Fibroblast of pulmonary artery (primary cell): ENCODE measurements around the gene SLC66A2.

Experiments used
- DNase-seq: peaks from one replicate; pipeline ENCODE4 v3.0.0-alpha.2; 2010; ENCODE audit warnings: low read depth
- H3K4me3 ChIP-seq: replicated peaks from 2 replicates; pipeline ENCODE4 v1.5.1; 2011; ENCODE audit warnings: low read depth, mild to moderate bottlenecking, control low read depth, low read length, moderate library complexity
- TF ChIP-seq, protein P1 (sequence below): IDR thresholded peaks from 2 replicates; pipeline ENCODE4 v1.5.1; 2011; ENCODE audit warnings: mild to moderate bottlenecking, control low read depth, low read length, inconsistent platforms; ENCODE audit errors: missing control alignments

Gene SLC66A2

GRCh38 chr18:79871026-79871390 lies 80.4 kb downstream of the SLC66A2 start:
- TF ChIP-seq, protein P1, sequence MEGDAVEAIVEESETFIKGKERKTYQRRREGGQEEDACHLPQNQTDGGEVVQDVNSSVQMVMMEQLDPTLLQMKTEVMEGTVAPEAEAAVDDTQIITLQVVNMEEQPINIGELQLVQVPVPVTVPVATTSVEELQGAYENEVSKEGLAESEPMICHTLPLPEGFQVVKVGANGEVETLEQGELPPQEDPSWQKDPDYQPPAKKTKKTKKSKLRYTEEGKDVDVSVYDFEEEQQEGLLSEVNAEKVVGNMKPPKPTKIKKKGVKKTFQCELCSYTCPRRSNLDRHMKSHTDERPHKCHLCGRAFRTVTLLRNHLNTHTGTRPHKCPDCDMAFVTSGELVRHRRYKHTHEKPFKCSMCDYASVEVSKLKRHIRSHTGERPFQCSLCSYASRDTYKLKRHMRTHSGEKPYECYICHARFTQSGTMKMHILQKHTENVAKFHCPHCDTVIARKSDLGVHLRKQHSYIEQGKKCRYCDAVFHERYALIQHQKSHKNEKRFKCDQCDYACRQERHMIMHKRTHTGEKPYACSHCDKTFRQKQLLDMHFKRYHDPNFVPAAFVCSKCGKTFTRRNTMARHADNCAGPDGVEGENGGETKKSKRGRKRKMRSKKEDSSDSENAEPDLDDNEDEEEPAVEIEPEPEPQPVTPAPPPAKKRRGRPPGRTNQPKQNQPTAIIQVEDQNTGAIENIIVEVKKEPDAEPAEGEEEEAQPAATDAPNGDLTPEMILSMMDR = no peak
- no peak overlapping the region for H3K4me3 ChIP-seq
- DNase-seq = no peak

DNA sequence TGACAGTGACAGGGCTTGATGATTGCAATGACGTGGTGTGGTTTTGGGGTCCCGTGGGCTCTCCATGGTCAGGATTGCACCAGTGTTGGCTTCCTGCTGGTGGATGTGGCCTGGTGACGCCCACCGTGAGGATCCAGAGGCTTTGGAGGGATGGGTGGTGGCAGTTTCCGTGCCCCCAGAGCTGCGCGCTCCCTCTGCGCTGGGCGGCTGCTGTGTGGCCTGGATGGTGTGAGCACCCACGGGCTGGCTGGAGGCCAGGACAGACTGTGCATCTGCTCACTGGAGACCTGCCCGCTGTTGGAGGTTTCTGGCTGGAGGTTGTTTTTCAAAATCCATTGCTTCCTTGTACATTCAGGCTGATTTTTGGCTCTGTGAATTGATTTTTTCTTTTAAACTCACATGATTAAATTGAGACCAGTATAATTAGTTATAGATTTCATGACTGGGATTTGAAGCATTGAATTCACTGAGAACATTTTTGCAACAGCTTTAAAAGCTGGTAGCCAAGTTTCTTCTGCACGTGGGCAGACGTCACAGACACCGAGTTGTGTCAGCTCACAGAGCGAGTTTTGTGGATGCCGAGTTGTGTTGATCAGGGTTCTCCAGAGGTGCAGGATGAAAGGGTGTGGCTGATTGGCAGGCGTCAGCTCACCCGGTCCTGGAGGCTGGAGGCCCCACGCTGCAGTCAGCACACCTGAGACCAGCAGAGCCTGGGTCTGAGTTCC lies 81.0 kb downstream of the SLC66A2 start:
- DNase-seq = no peak
- TF ChIP-seq, protein P1 = no peak
- no peak overlapping the region for H3K4me3 ChIP-seq

- TF ChIP-seq, protein P1 = no peak
- H3K4me3 ChIP-seq = no peak overlapping the region
- no peak for DNase-seq
Observed at GRCh38 chr18:79869591-79870300, 81.7 kb downstream of the SLC66A2 start.

GRCh38 chr18:79868811-79869541 lies 82.5 kb downstream of the SLC66A2 start:
- TF ChIP-seq, protein P1 = no peak
- H3K4me3 ChIP-seq = no peak overlapping the region
- no peak for DNase-seq

GRCh38 chr18:79868168-79868784 lies 83.2 kb downstream of the SLC66A2 start:
- DNase-seq = no peak
- TF ChIP-seq, protein P1 = no peak
- no peak overlapping the region for H3K4me3 ChIP-seq

GRCh38 chr18:79867666-79868065 lies 83.8 kb downstream of the SLC66A2 start:
- DNase-seq = no peak
- H3K4me3 ChIP-seq = no peak overlapping the region
- TF ChIP-seq, protein P1 = no peak
